Middle frontal gyrus (tissue), 1 donor: ENCODE measurements around the gene UNC13D.
"Not testable (repeated sequence)": the region's sequence is repeated elsewhere in the genome, so short reads cannot be mapped to it uniquely, and the experiment has no call there.

Experiments
- DNase-seq: peaks from one replicate; pipeline ENCODE4 v3.0.0-alpha.2; 2015; ENCODE audit warnings: low spot score; ENCODE audit errors: extremely low spot score

Gene UNC13D

DNA sequence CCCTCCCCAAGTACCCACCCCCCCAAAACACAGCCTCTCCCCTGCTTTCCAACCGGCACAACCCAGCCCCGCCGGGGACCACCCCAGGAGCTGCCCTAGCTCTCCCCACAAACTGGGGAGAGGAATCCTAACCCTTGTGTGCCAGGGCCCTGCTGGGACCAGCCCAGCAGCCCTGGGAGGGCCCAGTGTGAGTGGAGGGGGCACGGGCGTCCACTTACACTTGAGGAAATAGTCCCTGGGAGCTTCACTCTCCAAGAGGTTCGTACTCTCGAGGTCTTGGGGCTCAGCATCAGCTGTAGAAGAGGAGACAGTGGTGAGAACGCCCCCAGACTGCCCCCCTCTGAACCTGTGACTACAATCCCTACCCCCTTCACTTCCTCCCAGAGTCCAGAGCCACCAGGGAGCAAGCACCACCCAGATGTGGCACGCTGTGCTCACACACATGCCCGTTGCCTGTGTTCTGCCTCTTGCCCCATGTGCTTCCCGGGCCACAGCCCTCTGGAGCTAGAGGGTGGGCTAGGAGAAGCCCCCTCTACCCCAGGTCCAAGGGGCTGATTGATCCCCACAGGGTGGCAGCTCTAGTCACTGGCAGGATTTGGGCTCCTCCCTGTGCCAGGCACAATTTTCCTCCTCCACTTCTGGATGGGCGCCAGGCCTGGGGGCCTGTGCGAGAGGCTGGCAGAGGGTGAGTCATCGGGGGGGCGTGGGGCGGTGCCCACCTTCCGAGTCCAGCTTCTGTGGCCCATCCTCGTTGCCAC is 31.2 kb upstream of the UNC13D start:
- DNase-seq, result no peak

DNA sequence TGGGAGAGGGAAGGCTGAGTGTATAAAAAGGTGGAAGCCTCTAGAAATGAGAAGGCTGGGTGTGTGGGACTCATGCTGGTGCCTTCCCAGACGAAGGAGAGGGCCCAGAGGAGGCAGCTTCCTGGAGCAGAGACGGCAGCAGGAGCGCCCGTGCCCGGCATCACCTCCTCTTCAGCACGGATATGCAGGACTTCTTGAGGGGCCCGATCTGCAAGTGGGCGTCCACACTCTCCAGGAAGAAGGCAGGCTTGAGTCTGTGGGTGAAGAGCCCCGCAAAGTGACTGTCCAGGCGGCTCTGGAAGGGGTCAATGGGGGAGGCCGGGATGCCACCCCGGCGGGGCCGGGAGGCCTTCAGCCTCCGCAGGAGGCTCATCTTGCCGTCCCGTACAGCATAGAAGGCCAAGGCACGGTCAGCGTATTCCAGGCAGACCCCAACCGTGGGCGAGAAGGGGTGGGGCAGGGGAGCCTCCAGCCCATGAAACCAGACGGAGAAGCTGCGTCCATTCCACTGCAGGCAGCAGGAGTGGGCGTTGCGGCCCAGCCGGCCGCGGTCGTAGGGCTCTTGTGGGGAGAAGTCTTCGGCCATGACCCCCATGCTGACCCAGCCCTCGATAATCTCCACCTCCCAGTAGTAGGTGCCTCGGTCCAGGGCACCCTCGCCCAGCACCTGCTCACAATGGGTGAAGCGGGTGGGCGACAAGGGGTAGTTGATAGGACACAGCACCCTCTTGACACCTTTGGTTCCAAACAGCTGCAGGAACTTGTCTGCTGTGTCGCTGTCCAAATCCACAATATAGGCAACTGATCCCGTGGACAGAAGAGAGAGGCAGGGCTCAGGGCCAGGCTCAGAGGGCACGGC is 30.3 kb upstream of the UNC13D start:
- DNase-seq, result no peak

DNA sequence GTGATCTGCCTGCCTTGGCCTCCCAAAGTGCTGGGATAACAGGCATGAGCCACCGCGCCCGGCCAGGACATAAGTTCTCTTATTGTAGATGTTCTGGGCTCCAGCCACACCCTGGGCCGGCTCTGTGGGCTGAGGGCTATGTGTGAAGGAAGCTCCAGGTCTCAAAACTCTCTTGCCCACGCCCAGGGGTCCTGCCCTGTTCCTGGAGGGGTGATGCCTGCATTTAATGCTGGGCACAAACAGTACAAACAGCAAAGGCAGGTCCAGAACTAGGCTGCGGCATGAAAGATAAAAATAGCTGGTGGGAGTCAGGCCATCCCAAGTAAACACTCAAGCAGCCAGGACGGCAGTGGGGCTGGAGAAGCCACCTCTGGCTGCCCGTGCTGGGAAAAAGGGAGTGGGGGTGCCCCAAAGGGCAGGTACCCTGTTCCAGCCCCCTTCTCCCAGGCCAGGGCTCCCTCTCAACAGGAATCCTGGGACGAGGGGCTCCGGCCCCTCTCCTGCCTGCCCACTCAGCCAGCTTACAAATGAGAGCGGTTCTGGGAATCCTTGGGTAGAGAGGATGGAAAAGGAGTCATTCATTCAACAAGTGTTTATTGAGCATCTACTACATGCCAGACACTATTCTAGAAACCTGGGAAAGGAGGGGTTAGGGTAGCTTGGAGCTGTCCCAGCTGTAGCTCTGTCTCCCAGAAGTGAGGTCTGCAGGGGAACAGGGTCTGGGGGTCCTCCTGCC is 29.6 kb upstream of the UNC13D start:
- no peak for DNase-seq

DNA sequence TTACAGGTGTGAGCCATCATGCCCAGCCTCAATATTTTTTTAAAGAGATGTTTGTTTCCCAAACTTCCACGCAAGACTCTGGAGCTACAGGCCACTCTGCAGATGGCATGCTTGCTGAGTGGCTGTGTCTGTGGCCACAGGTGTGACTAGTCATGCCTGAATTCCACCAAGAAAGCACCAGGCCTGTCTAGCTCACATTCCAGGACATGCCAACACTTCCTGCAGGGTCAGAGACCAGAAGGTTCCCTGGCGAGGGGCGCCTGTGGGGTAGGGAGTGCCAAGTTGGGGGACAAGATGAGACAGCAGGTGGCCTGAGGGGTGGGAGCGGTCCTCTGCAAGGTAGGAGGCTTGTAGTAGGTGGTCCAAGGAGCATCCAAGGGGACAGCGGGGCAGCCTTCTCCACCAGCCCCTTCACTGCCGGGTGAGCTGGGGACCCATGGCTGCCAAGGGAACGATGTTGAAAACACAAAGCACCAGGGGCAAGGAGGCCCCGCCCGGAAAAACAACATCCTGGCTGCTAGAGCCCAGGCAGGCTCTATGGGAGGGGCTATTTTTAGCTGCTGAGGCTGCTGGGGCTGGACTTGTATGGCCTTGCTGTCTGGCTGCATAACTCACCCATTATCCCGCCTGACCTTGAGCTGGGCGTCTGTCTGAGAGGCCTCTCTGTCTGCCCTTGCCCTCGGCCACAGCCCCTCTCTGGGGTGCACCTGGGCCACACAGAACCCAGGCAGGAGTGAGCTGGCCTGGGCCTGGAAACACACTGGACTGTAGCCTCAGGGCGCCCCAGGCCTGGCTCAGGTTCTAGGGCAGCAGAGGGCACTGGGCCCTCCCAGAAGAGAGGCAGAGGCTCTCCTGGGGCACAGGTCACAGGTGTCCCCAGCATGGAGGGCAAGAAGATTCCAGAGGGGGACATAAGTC is 28.5 kb upstream of the UNC13D start:
- no peak for DNase-seq

DNA sequence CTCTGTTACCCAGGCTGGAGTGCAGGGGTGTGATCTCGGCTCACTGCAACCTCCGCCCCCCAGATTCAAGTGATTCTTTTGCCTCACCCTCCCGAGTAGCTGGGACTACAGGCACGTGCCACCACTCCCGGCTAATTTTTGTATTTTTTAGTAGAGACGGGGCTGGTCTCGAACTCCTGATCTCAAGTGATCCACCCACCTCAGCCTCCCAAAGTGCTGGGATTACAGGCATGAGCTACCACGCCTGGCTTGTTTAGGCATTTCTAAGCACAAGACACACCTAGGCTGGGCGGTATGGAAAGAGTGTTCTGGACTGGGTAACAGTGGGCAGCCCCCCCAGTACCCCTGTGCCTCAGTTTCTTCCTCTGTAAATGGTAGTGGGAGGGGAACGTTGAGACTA is 26.0 kb upstream of the UNC13D start:
- DNase-seq, result not testable (repeated sequence)

DNA sequence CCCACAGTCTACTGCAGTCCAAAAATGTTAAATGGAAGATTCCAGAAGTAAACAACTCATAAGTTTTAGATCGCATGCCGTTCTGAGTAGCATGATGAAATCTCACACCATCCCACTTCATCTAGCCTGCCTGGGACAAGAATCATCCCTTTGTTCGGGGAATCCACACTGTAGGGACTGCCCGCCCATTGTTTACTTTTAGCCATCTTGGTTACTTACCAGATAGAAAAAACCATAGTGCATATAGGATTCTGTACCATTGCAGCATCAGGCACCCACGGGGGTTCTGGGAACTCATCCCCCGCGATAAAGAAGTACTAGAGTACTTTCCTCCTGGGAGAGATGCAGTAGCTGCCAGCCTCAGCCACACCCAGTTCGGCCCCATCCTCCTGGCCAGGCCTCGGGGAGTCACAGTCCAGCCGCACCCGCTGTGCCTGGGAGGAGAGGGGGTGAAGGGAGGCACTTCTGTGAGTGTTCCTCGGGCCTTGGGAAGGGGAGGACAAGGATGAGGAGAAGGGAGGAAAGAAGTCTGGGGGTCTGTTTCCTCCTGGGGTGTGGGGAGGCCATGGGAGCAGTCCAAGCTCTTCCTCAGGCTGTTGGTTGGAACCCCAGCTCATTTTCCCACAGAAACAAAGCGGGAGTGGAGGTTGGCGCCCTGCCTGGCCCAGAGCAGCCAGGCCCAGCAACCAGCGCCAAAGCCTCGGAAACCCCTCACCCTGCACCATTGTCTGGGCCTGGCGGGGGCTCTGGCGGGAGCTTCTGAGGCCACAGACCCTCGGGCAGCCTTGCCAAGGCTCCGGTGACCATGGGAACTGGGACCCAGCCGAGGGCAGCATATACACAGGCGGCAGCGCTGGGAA is 25.3 kb upstream of the UNC13D start:
- no peak for DNase-seq

DNA sequence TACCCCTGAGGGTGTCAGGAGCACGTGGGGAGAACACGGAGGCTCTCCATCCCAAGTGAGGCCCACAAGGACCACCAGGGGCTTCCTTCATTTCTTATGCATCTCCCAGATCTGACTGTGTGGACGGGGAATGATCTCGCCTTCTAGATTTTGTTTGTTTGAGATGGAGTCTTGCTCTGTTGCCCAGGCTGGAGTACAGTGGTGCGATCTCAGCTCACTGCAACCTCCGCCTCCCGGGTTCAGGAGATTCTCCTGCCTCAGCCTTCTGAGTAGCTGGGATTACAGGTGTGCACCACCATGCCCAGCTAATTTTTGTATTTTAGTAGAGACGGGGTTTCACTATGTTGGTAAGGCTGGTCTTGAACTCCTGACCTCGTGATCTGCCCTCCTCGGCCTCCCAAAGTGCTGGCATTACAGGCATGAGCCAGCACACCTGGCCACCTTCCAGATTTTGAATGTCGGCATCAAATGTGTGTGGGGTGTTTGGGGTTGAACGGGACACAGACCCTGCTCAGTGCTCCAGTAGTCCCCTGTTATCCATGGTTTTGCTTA is 24.6 kb upstream of the UNC13D start:
- not testable (repeated sequence) for DNase-seq

DNA sequence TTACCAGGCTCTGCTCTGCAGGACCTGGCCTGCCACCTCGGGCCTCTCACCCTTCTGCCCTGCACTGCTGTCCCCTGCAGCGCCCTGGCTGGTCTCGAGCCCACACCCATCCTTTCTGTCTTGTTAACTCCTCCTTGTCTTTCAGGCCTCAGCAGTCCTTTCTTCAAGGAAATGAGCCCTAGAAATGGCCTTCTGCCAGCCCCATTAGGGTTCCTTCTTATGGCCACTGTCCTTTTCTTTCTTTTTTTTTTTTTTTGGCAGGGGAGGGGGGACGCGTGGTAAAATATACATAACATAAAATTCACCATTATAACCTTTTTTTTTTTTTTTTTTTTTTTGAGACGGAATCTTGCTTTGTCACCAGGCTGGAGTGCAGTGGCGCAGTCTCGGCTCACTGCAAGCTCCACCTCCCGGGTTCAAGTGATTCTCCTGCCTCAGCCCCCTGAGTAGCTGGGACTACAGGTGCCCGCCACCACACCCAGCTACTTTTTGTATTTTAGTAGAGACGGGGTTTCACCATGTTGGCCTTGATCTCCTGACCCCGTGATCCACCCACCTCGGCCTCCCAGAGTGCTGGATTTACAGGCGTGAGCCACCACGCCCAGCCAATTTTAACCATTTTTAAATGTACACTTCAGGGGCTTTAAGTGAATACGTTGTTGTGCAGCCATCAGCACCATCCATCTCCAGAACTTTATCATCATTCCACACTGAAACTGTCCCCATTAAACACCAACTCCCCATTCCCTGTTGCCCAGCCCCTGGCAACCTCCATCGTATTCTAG is 21.4 kb upstream of the UNC13D start:
- DNase-seq, result not testable (repeated sequence)

DNA sequence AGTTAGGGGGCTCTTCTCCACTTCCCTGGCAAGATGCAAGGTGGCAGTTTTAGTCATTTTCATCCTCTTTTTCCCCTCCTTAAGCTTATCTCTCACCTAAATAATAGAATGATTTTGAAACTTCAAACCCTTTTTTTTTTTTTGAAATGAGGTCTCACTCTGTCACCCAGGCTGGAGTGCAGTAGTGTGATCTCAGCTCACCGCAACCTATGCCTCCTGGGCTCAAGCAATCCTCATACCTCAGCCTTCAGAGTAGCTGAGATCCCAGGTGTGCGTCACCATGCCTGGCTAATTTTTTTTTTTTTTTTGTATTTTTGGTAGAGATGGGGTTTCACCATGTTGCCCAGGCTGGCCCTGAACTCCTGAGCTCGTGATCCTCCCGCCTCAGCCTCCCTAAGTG is 20.7 kb upstream of the UNC13D start:
- DNase-seq, result not testable (repeated sequence)

DNA sequence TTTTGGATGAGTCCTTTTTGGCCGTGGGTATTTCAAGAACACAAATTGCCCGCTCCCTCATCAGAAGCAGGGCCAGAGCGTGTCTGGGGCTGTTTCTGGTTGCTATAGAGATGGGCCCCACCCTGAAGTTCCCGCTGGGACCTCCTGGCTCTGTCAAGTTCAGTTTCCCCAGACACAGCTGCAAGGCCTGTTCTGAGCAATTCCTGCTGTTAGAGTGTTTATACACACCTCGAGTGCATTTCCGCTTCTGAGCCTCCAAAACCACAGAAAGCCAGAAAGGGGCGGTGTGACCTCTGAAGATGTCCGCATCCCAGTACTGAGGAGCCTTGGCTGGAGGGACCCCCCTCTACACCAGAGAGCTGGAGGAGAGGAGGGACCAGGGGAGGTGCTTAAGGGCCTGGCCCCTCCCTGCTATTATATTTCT is 20.3 kb upstream of the UNC13D start:
- no peak for DNase-seq

DNA sequence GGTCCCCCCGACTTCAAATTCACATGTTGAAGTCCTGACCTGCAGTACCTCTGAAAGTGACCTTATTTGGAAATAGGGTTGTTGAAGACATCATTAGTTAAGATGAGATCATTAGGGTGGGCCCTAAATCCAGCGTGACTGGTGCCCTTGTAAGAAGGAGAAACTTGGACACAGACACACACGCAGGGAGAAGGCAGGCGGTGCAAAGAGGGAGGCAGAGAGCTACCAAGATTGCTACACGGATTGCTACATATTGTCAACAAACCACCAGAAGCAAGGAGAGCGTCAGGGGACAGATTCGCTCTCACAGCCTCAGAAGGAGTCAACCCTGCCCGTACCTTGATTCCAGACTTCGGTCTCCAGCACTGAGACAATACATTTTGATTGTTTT is 17.7 kb upstream of the UNC13D start:
- no peak for DNase-seq

DNA sequence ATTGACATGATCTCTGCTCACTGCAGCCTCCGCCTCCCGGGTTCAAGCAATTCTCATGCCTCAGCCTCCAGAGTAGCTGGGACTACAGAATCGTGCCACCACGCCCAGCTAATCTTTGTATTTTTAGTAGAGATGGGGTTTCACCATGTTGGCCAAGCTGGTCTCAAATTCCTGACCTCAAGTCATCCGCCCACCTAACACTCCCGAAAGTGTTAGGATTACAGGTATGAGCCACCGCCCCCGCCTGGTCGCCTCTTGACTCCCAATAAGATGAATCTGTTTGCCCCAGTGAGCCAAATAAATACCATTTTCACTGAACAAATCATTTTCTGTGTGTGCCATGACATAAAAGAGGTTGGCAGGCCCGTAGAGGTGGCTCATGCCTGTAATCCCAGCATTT is 15.2 kb upstream of the UNC13D start:
- DNase-seq, result not testable (repeated sequence)

DNA sequence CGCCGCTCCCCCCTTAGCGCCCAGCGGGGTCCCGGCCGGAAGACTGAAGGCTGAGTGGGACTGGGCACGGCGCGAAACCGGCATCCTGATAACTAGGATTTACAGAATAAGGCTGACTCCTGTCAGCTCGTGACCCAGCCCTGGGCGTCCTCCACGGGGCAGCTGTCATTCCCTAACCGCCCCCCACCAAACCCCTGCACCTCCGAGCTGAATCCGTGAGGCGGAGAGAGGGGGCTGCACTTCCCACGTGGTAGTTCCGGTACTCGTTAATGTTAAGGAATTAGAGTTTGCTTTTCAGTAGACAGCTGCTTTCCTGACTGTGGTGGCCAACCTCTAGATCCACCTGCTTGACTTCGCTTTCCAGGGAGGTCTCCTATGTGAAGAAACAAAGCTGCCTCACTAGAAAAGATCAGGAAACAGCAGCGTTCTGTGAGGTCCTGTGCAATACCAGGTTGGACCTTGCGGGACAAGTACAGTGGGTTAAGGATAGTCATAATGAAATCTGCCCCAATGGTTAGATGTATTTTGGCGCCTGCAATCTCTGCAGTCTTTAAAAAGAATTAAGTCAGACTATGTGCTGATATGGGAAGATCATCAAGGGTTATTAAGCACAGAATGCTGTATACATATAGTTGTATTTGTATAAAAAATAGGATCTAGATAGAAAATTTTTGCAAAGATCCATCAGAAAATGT is 12.0 kb upstream of the UNC13D start:
- DNase-seq, result no peak

DNA sequence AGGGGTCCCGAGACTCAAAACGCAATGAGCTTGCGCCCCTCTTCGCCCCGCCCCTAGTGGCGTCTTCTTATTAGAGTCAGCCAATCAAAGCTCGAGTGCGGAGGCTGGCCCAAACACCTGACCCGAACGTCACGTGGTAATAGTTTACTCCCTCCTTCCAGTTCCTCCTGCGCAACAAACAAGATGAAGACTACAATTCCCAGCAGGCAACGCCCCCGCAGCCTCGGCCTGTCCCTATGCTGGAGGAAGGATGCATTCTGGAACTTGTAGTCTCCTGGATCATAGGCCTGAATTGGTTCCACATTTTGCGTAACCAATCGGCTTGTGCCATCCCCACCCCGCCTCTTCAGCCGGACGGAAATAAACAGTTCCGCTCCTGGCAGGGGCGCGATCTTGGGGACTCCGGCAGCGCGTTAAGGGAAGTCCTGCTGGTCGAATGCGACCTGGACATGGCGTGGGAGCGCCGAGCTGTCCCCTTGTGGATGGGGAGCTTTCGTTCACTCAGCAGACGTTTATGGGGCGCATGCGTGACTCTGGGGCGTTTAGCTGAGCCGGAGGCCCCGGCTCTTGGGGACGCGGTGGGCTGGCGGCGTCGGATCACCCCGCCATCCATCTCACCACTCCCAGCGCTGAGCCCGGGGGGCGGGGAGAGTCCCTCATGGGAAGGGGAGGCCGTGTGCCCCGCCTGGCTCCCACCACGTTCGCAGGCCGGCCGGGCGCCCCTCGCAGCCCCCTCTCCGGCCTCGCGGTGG is 11.3 kb upstream of the UNC13D start, which contains the start of gene WBP2:
Gene WBP2, minus strand, starts transcription at position 26 of the 752 bp plus-strand sequence. CDS start 38 bp downstream, outside the sequence.
- DNase-seq, result peak; percentile 100

DNA sequence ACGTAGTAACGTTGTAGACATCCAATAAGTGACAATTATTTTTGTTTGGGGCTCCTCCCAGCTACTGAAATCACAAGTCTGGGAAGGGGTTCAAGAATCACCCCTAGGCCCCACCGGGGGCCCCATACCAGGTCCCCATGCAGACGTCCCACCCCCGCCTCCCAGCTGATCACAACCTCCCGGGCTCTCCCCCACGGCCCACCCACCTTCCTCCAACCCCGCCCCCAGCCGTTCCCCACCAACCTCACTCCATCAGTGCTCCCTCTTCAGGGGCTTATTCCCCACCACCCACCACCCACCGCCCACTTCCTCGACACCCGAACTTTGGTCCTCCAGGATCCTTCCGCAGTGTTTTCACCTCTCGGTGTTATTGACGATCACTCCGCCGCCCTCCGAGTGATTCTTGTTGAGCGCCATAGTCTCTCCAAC is 10.7 kb upstream of the UNC13D start:
- DNase-seq, result no peak

DNA sequence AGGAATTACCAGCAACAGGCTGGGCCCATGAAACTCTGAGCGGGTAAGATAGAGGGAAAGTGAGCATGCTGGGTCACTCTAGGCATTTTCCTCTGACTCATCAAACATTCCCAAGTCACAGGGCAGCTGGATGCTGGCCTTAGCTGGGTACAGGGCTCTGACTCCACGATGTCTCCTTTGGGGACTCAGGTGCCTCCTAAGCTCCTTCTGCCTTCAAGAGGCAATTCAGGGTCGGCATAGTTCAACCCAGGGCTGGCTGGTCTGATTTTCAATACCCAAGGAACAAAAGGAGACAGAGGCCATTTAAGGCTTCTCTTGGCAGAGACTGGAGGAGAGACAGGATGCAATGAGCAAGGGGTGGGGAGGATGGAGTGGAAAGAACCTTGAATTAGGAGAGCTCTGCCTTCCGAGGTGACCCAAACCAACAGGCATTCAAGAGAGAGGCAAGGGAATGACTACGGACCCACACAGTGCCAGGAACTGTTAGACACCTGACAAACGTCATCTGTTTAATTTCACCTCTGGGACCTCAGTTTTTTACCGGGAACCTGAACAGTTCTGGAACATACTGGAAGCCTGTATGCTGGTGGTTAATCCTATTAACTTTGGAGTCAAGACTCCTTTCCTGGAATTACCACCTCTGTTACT is 10.0 kb upstream of the UNC13D start:
- no peak for DNase-seq

DNA sequence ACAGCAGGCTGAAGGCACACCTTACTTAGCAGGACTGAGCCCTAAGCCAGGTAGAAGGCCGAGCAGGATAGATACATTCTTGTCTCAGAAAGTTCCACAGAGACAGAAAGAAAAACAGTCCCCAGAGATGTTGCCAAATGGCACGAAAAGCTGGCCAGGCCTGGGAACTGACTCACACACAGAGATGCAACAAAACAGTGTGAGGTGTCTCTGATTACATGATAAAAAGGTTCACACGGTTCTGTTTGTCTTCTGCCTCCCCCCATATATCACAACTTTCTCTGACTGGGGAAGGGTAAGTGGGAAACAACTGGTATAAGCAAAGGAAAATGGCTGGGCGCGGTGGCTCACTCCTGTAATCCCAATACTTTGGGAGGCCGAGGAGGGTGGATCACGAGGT is 9.2 kb upstream of the UNC13D start:
- no peak for DNase-seq
